ENCODE data around the gene PRKCD.

The PRKCD gene

DNA sequence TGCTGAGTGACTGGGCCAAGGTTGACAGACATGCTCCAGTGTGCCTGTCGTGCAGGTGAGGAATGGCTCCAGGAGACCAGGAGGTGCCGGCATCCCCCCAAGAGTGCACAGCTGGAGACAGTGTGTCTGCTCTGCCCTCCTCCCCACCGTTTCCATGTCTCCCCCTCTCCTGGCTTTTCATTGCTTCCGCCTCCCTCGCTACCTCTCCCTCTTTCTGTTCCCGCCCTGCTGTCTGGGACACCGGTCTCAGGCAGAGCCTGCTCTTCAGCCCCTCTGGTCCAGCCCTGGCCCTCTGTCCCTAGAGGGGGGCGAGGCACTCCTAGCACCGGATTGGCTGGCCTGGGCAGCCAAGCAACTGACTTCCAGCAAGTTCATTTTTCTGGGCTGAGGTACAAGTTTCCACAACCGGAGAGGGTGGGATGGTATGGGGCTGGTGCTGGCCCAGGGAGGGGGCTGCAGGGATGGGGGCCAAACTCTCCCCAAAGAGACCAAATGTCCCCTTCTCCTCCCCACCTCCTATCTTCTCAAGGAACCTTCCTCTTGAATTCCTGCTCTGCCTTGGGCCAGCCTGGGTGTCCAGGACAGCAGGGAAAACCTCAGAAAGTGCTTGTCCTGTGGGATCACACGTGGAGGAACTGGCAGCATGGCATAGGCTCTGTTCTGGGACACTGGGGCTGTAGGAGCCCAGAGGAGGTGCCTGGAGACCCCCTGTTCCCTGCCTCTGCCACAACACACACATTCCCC lies 32.6 kb downstream of the PRKCD start:
- DNase-seq: no peak

DNA sequence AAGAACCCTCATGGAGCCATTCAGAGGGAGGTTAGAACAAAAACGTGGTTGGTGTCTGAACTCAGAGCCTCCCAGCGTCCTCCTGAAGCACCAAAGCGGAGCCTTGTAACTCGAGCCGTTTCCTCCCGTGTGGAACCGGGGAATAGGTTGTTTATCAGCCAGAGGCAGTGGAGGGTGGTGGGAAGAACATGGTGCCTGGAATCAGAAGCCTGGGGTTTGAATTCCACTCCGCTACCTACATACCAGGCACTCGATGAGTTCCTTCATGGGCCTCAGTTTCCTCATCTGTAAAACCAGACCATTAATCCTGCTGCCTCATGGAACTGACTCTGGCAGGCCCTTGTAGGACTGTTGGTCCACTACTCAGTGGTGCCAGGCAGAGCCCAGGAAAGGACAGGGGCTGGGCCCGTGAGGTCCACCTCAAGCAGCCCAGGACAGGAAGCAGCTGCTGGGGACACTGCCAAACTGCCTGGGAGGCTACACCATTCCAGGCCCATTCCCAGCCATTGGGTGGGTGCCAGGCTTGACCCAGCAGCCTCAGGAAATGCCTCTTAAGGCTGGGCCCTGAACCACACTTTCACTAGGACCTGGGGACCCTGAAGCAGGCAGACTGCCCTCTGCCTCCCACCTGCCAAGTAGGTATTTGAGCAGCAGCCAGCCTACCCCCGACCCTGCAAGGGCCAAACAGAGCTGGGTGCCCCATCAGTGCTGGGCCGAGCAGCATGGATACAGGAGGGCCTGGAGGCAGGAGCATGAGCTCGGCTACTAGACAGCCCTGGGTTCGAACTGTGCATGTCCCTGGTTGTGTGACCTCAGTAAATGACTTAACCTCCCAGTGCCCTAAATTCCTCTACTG lies 33.4 kb downstream of the PRKCD start:
- DNase-seq: no peak

DNA sequence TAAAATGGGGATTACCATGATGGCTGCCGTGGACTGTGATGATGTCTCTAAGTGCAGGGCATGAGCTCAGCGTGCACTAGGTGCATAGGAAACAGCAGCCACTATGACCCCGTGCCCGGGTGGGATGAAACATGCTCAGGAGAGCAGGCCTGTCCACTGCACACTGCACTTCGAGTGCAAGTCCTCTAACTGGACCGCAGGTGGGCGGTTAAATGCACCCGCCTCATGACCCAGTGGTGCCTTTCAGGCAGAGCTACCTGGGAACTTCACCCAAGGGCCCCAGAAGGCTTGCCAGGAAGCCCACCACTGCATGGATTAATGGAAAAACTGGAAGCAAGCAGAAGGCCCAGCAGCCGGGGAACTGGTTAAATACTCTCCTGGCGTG lies 34.0 kb downstream of the PRKCD start:
- no peak for DNase-seq

DNA sequence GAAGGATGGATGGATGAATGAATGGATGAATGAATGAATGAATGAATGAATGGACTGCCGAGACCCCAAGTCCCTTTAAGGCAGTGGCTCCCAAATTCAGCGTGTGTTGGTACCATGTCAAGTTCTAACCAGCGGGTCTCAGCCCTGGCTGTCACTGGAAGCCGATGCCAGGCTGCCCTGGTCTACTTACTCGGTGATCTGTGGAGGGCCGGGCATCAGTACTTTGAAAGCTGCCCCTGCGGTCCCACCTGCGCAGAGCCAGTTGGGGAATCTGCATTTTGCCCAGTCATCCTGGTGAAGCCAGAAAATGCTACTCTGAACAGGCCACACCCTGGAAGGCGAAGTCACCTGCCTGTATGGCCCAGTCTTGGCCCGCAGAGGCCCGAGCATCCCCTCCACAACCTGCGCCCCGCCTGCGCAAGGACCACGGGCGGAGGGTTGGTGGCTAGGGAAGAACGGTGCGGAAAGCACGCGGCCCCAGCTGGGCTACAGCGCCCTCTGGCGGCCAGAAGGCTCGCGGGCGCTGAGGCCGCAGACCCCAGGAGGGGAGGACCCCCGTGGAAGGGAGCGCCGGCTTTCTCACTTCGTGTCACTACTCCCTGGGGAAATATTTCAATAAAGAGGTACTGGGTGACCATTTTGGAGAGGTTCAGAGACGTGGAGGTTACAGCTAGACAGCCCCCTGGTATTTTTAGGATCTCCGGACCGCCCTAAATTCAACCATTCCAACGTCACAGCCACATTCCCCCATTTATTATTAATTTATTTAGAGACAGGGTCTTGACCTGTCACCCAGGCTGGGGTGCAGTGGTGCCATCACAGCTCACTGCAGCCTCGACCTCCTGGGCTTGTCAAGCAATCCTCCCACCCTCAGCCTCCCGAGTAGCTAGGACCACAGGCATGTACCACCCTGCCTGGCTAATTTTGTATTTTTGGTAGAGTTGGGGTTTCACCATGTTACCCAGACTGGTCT lies 34.9 kb downstream of the PRKCD start:
- DNase-seq: peak; percentile 37 to 52

DNA sequence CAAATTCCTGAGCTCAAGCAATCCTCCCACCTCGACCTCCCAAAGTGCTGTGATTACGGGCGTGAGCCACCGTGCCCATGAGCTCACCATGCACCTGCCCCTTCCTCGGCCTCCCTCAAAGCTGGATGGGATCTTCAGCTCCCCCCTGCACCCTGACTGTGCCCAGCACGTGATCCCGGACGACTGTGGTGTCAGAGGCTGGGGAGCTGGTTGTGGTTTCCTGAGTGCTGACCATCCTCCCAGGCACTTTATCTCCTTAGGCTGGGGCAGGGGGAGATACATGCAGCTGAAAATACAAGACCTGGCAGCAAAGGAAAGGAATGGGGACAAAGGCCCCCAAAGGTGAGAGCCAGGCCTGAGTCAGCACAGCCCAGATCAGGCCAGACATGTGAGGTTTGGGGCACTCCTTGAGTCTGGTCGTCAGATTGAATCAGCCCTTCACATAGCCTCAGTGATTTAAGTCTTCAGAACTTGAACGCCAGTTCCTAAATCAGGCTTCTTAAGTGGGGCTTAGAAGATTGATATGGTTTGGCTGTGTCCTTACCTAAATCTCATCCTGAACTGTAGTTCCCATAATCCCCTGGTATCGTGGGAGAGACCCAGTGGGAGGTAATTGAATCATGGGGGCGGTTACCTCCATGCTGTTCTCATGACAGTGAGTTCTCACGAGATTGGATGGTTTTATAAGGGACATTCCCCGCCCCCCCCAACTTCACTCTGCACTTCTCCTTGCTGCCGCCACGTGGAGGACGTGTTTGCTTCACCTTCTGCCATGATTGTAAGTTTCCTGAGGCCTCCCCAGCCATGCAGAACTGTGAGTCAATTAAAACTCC lies 35.8 kb downstream of the PRKCD start:
- DNase-seq: peak; percentile 83 to 90

DNA sequence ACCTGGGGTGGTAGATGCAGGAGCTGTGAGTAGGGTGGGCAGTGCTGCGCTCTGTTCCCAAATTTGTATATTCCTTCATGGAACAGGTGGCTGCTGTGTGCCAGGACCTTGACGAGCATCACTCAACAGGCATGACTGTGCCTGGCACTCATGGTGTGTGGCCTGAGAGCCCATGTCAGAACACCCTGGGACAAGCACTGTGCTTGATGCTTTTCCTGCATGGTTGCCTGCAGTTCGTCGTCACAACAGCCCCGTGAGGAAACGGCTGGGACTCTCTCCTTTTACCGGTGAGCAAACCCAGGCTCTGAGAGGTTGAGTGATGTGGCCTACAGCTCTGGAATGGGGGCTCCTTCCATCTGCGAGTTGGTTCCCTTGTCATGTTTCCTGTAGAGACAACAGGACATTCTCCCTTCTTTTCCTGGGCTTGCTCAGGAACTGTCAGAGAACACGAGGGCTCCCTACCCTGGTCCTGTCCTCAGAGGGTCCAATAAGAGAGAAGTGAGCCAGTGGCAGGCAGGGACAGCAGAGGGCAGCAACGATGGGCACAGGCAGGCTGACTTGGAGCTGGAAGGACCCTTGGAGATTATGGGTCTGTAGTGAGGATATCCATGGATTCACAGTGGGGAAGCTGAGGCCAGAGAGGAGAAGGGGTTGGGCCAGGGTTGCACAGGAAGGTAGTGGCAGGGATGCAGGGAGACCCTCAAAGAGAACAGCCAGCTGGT lies 37.4 kb downstream of the PRKCD start:
- no peak for DNase-seq

DNA sequence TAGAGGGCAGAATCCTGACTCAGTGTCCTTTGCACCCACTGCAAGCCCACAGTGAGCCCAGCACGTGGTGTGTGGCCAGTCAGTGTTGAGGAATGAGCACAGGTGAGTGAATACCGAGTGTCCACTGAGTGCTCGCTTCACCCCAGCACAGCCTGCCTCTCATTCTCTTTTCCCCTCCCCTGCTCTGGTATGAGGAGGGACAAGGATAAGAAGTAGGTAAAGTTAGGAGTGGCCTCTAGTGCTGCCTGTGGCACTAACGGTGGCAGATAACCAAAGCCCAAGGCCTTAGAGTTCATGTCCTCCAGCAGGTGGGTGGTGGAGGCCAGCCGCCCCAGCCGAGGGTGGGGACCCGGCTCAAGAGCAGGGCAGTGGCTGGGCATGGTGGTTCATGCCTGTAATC lies 38.0 kb downstream of the PRKCD start:
- no peak for DNase-seq

DNA sequence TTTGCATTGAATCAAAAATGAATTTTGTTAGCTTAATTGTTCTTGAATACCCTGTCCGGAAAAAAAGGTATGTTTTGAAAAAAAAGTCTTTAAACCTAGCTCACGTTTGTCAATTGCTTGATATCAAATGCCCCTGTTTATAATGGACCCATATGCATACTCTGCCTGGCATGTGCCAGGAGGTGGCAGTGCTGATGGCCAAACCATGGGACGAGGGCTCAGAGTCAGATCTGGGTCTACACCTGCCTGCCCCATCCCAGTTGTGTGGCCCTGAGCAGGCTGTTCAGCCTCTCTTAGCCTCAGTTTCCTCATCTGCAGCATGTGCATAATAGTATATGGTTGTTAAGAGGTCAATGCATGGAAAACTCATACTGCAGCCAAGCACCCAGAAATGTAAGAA lies 38.8 kb downstream of the PRKCD start:
- no peak for DNase-seq

DNA sequence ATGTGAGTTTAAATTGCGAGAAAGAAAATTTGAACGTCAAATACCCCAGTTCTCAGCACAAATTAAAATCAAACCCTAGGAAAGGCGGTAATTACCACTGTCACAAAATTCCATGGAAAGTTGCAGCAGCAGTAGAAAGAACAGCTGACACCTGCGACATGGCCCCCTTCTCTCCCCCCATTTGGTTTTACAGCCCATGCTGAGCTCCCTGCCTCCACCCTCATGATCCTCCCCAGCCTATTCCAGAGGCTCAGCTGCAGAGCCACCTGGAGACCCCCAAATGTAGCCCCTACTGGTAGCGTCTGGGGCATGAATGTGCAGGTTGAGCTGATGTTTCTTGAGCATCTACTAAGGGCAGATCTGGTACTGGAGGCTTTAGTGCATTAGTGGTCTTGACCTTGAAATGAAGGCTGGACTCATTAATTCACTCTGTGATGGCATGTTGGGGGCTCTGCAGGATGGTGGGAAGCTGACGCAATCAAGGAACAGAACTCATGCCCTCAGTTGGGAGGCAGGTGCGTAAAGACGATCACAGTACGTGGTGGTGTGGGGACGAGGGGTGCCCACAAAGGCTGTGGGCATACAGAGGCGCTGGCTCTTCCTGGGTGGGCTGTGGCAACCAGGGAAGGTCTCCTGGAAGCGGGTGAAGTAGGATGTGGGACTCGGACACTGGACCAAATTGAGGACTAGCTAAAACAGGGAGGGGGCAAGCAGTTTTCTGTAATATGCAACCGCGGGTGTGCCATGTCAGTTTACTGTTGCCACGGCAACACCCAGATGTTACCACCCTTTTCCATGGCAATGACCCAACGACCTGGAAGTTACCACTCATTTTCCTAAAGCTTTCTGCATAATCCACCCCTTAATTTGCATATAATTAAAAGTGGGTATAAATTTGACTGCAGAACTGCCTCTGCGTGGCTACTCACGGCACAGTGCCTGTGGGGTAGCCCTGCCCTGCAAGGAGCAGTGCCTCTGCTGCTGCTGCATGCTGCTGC lies 39.8 kb downstream of the PRKCD start:
- DNase-seq: no peak

DNA sequence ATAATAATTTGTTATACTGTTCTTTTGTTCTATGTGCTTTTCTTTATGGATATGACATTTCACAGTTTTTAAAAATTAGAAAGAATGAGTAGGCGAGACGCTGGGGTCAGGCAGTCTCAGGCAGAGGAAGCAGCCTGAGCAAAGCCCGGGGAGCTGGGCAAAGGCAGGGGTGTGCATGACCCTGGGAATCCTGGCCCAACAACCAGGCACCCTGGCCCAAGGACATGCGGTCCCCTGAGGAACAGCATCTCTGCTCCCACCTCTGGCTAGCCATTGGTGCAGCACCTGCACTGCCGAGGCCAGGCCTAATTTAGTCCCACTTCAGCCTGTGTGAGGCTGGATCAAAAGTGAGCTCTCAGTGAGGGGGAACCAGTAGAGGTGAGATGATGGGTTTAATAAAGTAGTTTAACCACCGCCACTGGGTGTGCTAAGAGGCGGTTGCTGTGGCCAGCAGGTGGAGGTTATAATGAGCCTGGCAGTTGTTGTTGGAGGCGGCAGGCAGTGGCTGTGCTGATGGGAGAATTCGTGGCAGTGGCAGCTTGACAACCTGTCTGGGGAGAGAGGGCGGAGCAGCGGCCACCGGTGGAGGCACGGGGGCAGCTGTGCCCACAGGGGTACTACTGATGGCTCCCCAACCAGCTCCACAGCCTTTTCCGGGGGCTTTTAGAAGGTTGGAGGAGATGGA lies 41.5 kb downstream of the PRKCD start:
- DNase-seq: no peak

DNA sequence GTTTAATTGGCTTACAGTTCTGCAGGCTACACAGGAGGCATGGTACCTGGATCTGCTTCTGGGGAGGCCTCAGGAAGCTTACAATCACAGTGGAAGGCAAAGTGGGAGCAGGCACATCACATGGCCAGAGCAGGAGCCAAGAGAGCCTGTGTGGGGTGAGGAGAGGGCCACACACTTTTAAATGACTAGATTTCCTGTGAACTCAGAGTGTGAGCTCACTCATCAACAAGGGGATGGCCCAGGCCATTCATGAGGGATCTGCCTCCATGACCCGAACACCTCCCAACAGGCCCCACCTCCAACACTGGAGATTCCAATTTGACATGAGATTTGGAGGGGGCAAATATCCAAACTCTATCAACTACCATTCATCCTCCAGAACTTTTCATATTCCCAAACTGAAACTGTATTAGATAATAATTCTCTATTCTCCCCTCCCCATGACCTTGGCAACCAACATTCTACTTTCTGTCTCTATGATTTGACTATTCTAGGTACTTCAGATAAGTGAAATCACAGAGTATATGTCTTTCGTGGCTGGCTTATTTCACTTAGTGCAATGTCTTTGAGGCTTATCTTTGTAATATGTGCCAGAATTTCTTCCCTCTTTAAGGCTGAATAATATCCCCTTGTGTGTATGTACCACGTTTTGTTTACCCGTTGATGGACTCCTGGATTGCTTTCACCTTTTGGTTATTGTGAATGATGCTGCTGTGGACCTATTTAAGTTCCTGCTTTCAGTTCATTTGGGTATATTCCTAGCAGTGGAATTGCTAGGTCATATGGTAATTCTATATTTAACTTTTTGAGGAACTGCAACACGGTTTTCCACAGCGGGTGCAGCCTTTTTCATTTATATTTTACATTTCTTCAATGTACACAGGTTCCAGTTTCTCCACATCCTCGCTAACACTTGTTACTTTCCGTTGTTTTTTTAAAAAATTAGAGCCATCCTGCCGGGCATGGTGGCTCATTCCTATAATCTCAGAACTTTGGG lies 51.0 kb downstream of the PRKCD start:
- peak; percentile 36 to 49 for DNase-seq

DNA sequence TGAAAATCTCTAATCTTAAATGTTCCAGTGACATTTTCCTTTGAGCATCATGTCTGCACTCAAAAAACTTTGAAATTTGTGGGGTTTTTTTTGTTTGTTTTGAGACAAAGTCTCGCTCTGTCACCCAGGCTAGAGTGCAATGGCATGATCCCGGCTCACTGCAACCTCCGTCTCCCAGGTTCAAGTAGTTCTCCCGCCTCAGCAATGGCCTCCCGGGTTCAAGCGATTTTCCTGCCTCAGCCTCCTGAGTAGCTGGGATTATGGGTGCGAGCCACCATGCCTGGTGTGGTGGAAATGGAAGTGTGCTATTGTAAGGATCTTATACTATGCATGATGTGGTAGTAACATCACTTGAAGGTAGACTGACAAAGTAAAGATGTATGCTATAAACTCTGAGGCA lies 52.3 kb downstream of the PRKCD start:
- no peak for DNase-seq

DNA sequence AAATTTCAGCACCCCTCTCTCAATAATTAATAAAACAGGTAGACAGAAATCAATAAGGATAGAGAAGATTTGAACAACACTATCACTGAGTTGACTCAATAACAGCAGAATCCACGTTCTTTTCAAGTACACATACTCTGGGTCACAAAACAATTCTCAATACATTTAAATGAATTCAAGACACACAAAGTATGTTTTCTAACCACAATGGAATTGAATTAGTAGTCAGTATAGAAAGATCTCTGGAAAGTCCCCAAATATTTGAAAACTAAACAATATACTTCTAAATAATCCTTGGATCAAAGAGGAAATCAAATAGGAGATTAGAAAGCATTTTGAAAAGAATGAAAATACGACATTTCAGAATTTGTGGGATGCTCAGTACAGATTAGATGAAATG lies 54.8 kb downstream of the PRKCD start:
- no peak for DNase-seq

DNA sequence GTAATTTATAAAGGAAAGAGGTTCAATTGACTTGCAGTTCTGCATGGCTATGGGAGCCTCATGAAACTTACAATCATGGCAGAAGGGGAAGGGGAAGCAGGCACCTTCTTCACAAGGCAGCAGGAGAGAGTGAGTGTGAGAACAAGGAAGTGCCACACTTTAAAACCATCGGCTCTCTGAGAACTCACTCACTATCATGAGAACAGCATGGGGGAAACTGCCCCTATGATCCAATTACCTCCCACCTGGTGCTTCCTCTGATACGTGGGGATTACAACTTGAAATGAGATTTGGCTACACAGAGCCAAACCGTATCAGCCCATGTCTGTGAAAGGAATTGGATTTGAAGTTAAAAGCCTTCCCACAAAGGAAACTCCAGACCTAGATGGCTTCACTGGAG lies 55.7 kb downstream of the PRKCD start:
- no peak for DNase-seq

DNA sequence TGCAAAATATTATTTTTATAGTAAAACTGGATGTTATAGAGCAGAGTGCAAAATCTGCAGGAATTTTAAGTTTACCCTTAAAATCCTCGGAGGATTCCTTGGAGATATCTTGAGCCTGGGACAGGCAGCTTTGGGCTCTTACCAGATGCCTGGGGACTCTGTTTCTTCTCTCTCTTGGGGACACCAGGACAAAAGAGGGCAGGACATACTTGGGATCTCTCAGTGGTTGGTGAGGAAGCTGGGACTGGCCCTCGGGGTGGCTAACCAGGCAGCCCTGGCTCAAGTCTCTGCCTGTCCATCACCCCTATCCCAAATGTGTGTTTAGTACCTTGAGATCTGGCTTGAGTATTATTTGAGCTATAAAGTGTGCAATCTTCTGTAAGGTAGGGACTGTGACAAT lies 56.2 kb downstream of the PRKCD start:
- no peak for DNase-seq

DNA sequence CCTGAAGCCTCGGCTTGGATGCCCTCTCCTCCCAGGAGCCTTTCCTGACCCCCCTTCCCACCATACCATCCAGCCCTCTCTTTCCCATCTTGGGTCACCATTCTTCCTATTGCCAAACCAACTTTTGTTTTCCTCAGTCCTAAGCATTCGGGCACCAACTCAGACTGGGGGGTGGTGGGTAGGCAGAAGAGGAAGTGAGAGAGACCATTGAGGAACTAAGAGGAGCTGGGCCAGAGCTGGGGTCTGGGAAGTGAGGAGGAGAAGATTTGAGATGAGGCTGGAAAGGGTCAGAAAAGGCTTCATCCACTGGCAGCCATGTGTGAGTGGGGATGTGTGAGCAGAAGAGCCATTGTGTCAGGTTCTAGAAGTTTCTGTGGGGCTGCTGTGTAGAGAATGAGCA lies 57.1 kb downstream of the PRKCD start:
- DNase-seq: peak; percentile 80 to 81

DNA sequence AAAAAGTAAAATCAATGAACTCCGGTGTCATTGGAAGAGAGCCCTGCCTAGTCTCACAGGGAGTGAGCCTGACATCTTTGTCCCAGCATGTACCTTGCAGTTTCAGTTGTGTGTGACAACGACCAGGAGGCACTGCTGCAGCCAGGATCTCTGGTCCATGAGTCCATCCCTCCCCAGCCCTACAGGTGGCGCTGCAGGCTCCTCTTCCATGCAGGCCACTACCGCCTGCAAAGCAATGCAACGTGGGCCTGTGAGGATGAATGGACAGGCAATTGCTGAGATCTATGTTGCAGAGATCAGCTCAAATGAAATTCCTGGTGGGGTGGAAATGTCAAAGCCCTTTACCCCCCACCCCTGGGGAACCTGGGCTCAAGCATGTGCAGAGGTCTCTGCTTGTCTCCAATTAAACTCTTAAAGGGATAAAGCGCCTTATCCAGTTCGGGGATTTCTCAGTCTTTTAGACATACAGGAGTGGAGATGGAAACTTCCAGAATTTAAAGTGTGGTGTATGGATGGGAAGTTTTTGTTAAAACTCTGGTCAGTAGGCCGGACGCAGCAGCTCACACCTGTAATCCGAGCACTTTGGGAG lies 59.0 kb downstream of the PRKCD start:
- peak; percentile 88 to 89 for DNase-seq

DNA sequence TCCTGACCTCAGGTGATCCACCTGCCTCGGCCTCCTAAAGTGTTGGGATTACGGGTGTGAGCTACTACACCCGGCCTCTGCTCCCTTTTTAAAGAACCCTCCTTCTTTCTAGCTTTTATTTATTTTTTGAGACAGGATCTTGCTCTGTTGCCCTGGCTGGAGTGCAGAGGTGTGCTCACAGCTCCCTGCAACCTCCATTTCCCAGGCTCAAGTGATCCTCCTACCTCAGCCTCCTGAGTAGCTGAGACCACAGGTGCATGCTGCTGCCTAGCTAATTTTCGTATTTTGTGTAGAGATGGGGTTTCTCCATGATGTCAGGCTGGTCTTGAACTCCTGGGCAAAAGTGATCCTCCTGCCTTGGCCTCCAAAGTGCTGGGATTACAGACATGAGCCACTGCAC lies 60.3 kb downstream of the PRKCD start:
- DNase-seq: no peak
